Measurements from ENCODE around the gene NFYC. TPM values are rescaled to one million over a fixed set of nuclear protein-coding genes. Genes with fewer than 3 reads are reported as not detected.

Gene NFYC
- total RNA-seq, 2 donors from 2014 or later: 43.6 to 59.0 TPM

DNA sequence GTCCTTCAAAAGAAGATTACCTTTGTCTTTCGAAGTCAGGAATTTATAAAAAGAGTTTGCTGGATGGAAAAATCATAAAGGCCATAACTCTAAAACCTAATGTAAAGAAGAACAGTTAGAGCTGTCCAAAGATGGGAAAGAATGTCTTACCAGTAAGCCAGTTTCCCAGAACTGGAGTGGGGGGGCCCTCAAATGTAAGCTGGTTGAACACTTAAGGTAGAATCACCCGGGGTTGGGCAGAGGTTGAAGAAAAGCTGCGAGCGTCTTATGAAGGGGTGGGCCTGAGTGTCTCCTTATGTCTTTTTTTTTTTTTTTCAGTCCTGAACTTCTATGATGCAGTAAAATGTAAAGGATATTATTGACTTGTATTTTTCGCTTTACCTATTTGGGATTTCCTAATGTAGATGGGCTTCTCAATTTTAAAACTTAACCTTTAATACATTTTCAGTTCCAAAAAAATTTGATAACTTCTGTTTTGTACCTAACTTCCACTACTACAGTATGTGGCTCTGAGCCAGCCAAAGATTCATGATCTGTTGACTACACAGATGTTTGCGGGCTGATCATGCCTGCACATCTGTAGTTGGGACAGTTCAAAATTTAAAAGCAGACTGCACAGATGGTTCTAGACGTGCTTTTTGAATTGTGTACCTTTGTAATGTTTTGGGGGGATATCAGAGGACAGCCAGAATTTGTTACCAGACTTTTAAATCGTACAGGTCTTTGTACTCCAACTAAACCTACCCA is 43.6 kb downstream of the NFYC start:
- no peak overlapping the region for H3K27ac Mint-ChIP-seq
- WGBS, 2 experiments (ENCODE audit: insufficient coverage in 1 of 2, insufficient read length in 1 of 2): 95 to 100% methylated on average over 1 to 8 of the region's 8 CpGs

DNA sequence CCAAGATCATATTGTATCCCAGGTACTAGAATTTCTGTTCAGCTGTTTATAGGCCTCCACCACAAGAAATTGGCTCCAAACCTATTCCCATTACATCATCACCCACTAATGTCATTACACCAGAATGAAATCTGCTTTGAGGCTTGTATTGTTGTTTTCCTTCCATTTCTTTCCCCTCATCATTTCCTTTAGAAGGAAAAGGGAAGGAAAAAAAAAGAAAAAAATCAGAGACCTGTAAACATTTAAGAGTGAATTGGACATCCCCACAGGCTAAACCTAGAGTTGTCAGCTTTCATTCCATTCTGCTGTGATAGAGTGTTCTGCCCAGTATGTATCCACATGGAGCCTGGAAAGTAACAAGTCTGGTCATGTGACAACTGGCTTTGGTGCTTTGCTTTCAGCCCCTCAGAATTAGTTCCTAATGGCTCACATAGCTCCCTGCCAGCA is 44.6 kb downstream of the NFYC start:
- no peak overlapping the region for H3K4me3 Mint-ChIP-seq
- TF ChIP-seq, protein P1, sequence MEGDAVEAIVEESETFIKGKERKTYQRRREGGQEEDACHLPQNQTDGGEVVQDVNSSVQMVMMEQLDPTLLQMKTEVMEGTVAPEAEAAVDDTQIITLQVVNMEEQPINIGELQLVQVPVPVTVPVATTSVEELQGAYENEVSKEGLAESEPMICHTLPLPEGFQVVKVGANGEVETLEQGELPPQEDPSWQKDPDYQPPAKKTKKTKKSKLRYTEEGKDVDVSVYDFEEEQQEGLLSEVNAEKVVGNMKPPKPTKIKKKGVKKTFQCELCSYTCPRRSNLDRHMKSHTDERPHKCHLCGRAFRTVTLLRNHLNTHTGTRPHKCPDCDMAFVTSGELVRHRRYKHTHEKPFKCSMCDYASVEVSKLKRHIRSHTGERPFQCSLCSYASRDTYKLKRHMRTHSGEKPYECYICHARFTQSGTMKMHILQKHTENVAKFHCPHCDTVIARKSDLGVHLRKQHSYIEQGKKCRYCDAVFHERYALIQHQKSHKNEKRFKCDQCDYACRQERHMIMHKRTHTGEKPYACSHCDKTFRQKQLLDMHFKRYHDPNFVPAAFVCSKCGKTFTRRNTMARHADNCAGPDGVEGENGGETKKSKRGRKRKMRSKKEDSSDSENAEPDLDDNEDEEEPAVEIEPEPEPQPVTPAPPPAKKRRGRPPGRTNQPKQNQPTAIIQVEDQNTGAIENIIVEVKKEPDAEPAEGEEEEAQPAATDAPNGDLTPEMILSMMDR (conservative IDR thresholded peaks at IDR 0.05): no peak
- no peak for DNase-seq
- Histone ChIP-seq H3K4me3 (ENCODE audit: low read length) (no peak overlapping the region), H3K9me3 (ENCODE audit: control insufficient read depth, low read length) (no peaks in the 10 kb centered on the region), H3K27me3 (ENCODE audit: control insufficient read depth, insufficient read depth, low read length, poor library complexity, severe bottlenecking) (no peaks in the 10 kb centered on the region), H3K36me3 (ENCODE audit: control insufficient read depth, insufficient read depth, low read length) (peaks cover 36% of the 10 kb centered on the region), H3K4me1 (ENCODE audit: control insufficient read depth, insufficient read depth, low read length) (peaks cover 9% of the 10 kb centered on the region), H3K9ac (ENCODE audit: extremely low read depth, low read length, poor library complexity, severe bottlenecking) (no peak overlapping the region), H3K27ac (ENCODE audit: low read depth, low read length) (peak overlapping the region; percentile 44)
- peaks cover 20% of the 10 kb centered on the region for H3K4me1 Mint-ChIP-seq
- H3K27me3 Mint-ChIP-seq (ENCODE audit: insufficient read depth): no peaks in the 10 kb centered on the region
- no peaks in the 10 kb centered on the region for H3K9me3 Mint-ChIP-seq
- peaks cover 31% of the 10 kb centered on the region for H3K36me3 Mint-ChIP-seq (ENCODE audit: low read depth)
- H3K27ac Mint-ChIP-seq: peak overlapping the region; percentile 66

More for the DNA sequence above, 43.6 kb downstream of the NFYC start:
- Histone ChIP-seq H3K9me3 (ENCODE audit: control insufficient read depth, low read length) (no peaks in the 10 kb centered on the region), H3K27ac (ENCODE audit: low read depth, low read length) (no peak overlapping the region), H3K36me3 (ENCODE audit: control insufficient read depth, insufficient read depth, low read length) (peaks cover 29% of the 10 kb centered on the region), H3K4me1 (ENCODE audit: control insufficient read depth, insufficient read depth, low read length) (no peaks in the 10 kb centered on the region), H3K9ac (ENCODE audit: extremely low read depth, low read length, poor library complexity, severe bottlenecking) (no peak overlapping the region), H3K4me3 (ENCODE audit: low read length) (no peak overlapping the region), H3K27me3 (ENCODE audit: control insufficient read depth, insufficient read depth, low read length, poor library complexity, severe bottlenecking) (no peaks in the 10 kb centered on the region)
- no peaks in the 10 kb centered on the region for H3K27me3 Mint-ChIP-seq (ENCODE audit: insufficient read depth)
- H3K9me3 Mint-ChIP-seq: no peaks in the 10 kb centered on the region
- TF ChIP-seq, protein P1 (conservative IDR thresholded peaks at IDR 0.05): no peak
- H3K4me1 Mint-ChIP-seq: peaks cover 13% of the 10 kb centered on the region
- no peak overlapping the region for H3K4me3 Mint-ChIP-seq
- peaks cover 32% of the 10 kb centered on the region for H3K36me3 Mint-ChIP-seq (ENCODE audit: low read depth)
- no peak for DNase-seq

DNA sequence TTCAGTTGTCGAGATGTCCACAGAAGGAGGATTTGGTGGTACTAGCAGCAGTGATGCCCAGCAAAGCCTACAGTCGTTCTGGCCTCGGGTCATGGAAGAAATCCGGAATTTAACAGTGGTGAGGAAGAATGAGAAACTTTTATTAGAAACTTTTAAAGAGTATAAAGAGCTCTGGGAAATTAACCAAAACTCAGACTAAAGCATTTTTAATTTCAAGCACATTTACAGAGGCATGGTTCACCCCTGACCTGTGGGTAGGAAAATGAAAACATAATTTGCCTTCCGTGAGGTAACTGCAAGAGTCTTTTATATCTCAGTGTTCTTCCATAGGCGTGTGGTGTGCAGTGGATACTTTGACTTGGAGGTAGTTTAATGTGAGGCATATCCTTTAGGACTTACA is 47.3 kb downstream of the NFYC start:
- Mint-ChIP-seq H3K9me3 (no peaks in the 10 kb centered on the region), H3K27ac (no peak overlapping the region), H3K36me3 (ENCODE audit: low read depth) (peaks cover 48% of the 10 kb centered on the region), H3K4me1 (peaks cover 28% of the 10 kb centered on the region), H3K4me3 (no peak overlapping the region), H3K27me3 (ENCODE audit: insufficient read depth) (no peaks in the 10 kb centered on the region)
- TF ChIP-seq, protein P1 (conservative IDR thresholded peaks at IDR 0.05): no peak
- WGBS, 2 experiments (ENCODE audit: insufficient coverage in 1 of 2, insufficient read length in 1 of 2): 91 to 96% methylated on average over 3 to 6 of the region's 6 CpGs
- H3K4me3 ChIP-seq (ENCODE audit: low read length): no peak overlapping the region
- H3K4me1 ChIP-seq (ENCODE audit: control insufficient read depth, insufficient read depth, low read length): peaks cover 11% of the 10 kb centered on the region
- H3K27me3 ChIP-seq (ENCODE audit: control insufficient read depth, insufficient read depth, low read length, poor library complexity, severe bottlenecking): no peaks in the 10 kb centered on the region
- peaks cover 61% of the 10 kb centered on the region for H3K36me3 ChIP-seq (ENCODE audit: control insufficient read depth, insufficient read depth, low read length)
- no peak for DNase-seq
- no peaks in the 10 kb centered on the region for H3K9me3 ChIP-seq (ENCODE audit: control insufficient read depth, low read length)
- H3K9ac ChIP-seq (ENCODE audit: extremely low read depth, low read length, poor library complexity, severe bottlenecking): no peak overlapping the region
- no peak overlapping the region for H3K27ac ChIP-seq (ENCODE audit: low read depth, low read length)
